AG04450 (cell line): ENCODE results near the gene FRMD8. TPM values are rescaled to one million over a fixed set of nuclear protein-coding genes. Genes with fewer than 3 reads are reported as not detected.

Source experiments
- CTCF ChIA-PET: fragments of 300-600, 350-600 bp; formaldehyde crosslinking; extraction: SDS; loops from one replicate; lab custom pipeline; 2022; ENCODE audit warnings: antibody characterized with exemption, inconsistent platforms; lab: Charles Lee
- POLR2A ChIA-PET: fragments of 350-600 bp; formaldehyde crosslinking; extraction: SDS; loops from one replicate; lab custom pipeline; 2021; ENCODE audit warnings: antibody characterized with exemption, inconsistent platforms; lab: Yijun Ruan, JAX
- DNase-seq: peaks from one replicate; pipeline ENCODE4 v3.0.0-alpha.2; 2011; ENCODE audit warnings: low read depth, low spot score
- H3K27ac ChIP-seq: one replicate; pipeline ENCODE4 v1.5.1; 2012; ENCODE audit warnings: low read depth, low read length, control low read depth
- H3K27me3 ChIP-seq: one replicate; pipeline ENCODE4 v1.6.0; 2012; ENCODE audit warnings: low read length; ENCODE audit not compliant: control insufficient read depth, insufficient read depth
- H3K4me3 ChIP-seq: 2 replicates; pipeline ENCODE4 v1.5.1; 2011; ENCODE audit warnings: mild to moderate bottlenecking, low read depth, low read length, control low read depth
- H3K9me3 ChIP-seq: 2 replicates; pipeline ENCODE4 v1.5.1; 2012; ENCODE audit warnings: low read length; ENCODE audit not compliant: control insufficient read depth, insufficient read depth
- polyA plus RNA-seq: library from polyadenylated mRNA; depleted of rRNA; stranded (reverse); fragments of >200 nt; gene quantifications from 2 replicates; pipeline ENCODE4 v1.2.3, GENCODE V29; 2011
- TF ChIP-seq, protein P1 (sequence below): IDR thresholded peaks from 2 replicates; pipeline ENCODE4 v1.5.1; 2011; ENCODE audit warnings: low read depth, low read length, control low read depth, inconsistent platforms

FRMD8 gene
- polyA plus RNA-seq, 1 experiment = 10.7 TPM

- Histone ChIP-seq H3K27ac (peak overlapping the region; percentile 100), H3K9me3 (peaks cover under 1% of the 10 kb centered on the region; the same call in 1 of the 2 replicates), H3K4me3 (no peak overlapping the region), H3K27me3 (no peaks in the 10 kb centered on the region)
- no peak for DNase-seq
- CTCF ChIA-PET = interaction anchor here (4.1 kb wide), 1 partner anchor 92 kb away, joined by 49 read pairs; no protein-coding TSS in a partner anchor
- POLR2A ChIA-PET = interaction anchor here (0.7 to 17.0 kb wide), 7 partner anchors 11 to 108 kb away, joined by 3 to 999 read pairs (median 6); partner anchors contain the start of genes MALAT1 and SLC25A45
- TF ChIP-seq, protein P1, sequence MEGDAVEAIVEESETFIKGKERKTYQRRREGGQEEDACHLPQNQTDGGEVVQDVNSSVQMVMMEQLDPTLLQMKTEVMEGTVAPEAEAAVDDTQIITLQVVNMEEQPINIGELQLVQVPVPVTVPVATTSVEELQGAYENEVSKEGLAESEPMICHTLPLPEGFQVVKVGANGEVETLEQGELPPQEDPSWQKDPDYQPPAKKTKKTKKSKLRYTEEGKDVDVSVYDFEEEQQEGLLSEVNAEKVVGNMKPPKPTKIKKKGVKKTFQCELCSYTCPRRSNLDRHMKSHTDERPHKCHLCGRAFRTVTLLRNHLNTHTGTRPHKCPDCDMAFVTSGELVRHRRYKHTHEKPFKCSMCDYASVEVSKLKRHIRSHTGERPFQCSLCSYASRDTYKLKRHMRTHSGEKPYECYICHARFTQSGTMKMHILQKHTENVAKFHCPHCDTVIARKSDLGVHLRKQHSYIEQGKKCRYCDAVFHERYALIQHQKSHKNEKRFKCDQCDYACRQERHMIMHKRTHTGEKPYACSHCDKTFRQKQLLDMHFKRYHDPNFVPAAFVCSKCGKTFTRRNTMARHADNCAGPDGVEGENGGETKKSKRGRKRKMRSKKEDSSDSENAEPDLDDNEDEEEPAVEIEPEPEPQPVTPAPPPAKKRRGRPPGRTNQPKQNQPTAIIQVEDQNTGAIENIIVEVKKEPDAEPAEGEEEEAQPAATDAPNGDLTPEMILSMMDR = no peak
Measured at GRCh38 chr11:65417702-65418430, 31.4 kb downstream of the FRMD8 start.

- ChIA-PET CTCF (no interaction called here), POLR2A (interaction anchor here (0.7 to 17.0 kb wide), 5 partner anchors 11 to 117 kb away, joined by 3 to 999 read pairs (median 46); partner anchors contain the start of gene MALAT1)
- H3K27me3 ChIP-seq = no peaks in the 10 kb centered on the region
- no peak for DNase-seq
- peak overlapping the region; percentile 100 for H3K27ac ChIP-seq
- TF ChIP-seq, protein P1 = no peak
- peaks cover 5% of the 10 kb centered on the region; the same call in 1 of the 2 replicates for H3K9me3 ChIP-seq
- H3K4me3 ChIP-seq = peak overlapping the region; percentile 46
Measured at GRCh38 chr11:65418431-65418680, 31.9 kb downstream of the FRMD8 start.

DNA sequence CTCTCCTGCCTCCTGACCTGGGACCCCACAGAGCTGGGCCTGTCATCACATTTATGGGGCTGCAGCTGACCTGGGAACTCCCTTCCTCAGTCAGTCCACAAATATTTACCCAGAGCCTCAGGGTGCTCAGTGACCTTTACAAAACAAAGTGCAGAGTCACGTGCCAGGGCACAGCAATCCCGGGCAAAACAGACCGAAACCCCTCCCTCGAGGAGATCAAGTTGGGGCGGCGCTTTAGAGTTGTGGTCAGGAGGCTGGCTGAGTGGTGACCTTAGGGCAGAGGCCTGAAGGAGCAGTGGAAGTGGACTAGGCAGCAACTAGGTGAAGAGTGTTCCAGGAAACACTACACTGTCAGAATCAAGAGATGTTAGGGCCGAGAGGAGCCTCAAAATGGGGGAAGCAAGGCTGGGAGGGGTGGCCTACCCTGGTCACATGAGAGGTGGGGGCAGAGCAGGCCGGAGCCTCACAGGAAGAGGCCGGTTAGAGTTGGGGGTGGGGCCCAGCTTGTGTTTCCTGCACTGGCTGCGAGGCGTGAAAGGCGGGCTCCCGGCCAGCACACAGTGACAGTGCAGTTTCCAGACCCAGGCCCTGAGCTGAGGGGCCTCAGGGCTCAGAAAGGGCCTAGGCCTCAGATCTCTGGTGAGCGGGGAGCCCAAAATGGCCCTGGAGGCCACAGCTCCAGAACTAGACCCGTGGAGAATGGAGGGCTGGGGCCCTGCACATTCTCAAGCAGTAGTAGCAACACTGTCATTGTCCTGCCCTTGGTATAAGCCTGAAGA, 32.4 kb downstream of the FRMD8 start:
- ChIA-PET POLR2A (interaction anchor here (0.5 to 17.0 kb wide), 9 partner anchors 10 to 633 kb away, joined by 3 to 999 read pairs (median 4); partner anchors contain the start of genes MALAT1 and SCYL1), CTCF (no interaction called here)
- H3K4me3 ChIP-seq = peak overlapping the region; percentile 46
- TF ChIP-seq, protein P1 = no peak
- peak overlapping the region; percentile 100 for H3K27ac ChIP-seq
- no peaks in the 10 kb centered on the region for H3K27me3 ChIP-seq
- peaks cover 6% of the 10 kb centered on the region; the same call in 1 of the 2 replicates for H3K9me3 ChIP-seq
- DNase-seq = no peak

GRCh38 chr11:65419460-65419771, 33.0 kb downstream of the FRMD8 start:
- peak overlapping the region; percentile 46 for H3K4me3 ChIP-seq
- no peaks in the 10 kb centered on the region for H3K27me3 ChIP-seq
- H3K9me3 ChIP-seq = peaks cover 6% of the 10 kb centered on the region; the same call in 1 of the 2 replicates
- DNase-seq = no peak
- ChIA-PET POLR2A (interaction anchor here (0.5 to 17.0 kb wide), 8 partner anchors 10 to 632 kb away, joined by 3 to 999 read pairs (median 4); partner anchors contain the start of genes MALAT1 and SCYL1), CTCF (interaction anchor here (0.9 kb wide), 1 partner anchor 92 kb away, joined by 3 read pairs; no protein-coding TSS in a partner anchor)
- H3K27ac ChIP-seq = peak overlapping the region; percentile 100
- TF ChIP-seq, protein P1 = no peak
